ENCODE measurements around the gene MGAT4B.

DNA sequence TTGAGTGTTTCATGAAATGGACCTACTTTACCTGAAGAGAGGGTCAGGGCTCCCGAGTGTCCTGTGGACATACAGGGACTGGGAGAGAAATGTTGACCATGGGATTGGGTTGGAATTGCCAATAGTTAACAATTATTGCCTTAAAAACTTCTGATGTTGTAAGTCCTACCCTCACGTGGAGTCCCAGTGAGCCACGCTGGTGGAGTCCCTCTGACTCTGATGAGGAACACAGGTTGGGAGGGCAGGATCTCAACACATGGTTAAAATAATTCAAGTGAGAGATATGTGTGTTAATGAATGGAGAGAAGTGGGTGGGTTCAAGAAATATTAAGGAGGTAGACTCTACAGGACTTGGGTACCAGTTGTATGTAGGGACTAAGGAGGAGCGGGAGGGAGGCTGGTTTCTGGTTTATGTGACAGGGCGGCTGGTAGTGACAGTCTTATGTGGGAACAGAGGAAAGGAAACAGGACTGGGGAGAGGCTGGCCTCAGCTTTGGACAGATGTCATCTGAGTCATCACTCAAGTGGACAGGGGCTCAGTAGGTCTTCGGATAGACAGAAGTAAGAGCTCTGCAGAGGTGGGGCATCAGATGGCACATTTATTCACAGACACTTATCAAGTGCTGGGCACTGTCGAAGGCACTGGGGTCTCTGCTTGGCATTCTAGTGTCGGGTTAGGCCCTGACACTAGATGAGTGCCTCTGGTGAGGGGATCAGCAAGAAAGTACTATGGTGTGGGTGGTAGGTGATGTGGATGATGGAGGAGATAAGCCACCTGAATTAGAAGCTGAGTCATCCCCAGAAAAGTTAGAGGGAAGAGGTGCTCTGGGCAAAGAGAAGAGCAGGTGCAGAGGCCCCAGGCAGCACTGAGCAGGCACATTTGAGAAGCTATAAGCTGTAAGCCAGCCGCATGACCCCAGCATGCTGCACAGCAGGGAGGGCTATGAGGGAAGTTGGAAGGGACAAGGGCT, 46.8 kb downstream of the MGAT4B start:
- TF ChIP-seq CTCF (IDR thresholded peaks at IDR 0.05) (no peak), POLR2A (IDR thresholded peaks at IDR 0.05) (no peak)

Measured in tibial nerve (tissue), 3 donors.